ENCODE measurements around the gene CRNKL1.

CRNKL1 gene

DNA sequence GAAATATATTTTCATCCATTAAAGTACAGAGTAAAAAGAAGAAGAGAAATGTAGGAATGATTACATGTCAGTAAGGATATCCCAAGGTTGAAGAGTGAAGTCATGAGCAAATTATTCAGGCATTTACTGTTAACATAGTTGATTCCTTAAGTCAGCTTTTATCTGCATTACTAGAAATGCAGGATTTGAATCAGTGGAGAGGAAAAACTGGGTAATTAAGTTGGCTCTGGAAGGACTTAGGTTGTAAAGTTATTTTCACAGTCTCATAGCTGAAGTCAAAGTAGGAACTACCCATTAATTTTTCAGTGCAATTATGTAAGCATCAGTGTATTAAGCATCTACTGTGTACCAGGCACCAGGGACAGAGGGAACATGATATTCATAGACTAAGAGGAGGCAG lies 27.3 kb downstream of the CRNKL1 start:
- Histone ChIP-seq H3K27me3 (ENCODE audit: control insufficient read depth, insufficient read depth, low read length, poor library complexity, severe bottlenecking) (no peaks in the 10 kb centered on the region), H3K9me3 (ENCODE audit: control insufficient read depth, low read length) (no peaks in the 10 kb centered on the region), H3K4me1 (ENCODE audit: control insufficient read depth, insufficient read depth, low read length) (no peaks in the 10 kb centered on the region), H3K36me3 (ENCODE audit: control insufficient read depth, insufficient read depth, low read length) (peaks cover 3% of the 10 kb centered on the region), H3K4me3 (ENCODE audit: insufficient read depth, low read depth, low read length) (no peak overlapping the region), H3K27ac (ENCODE audit: insufficient read depth, low read depth, low read length, poor library complexity, severe bottlenecking) (no peak overlapping the region)

DNA sequence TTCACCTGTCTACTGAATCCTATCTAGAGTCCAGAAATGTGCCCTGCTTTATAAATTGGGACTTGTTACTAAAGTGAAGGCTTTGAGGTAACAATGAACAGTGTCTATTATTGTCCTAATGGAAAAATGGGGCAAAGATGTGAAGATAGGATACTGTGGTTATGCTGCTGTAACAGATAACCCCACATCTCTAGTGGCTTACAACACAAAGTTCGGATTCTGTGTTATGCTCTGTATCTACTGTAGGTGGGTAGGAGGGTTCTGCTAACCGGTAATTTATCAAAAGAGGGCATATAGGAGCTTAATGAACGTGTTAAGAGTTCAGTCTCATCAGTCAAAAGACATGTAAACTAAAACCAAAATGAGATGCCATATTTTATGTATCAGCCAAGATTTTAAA lies 28.9 kb downstream of the CRNKL1 start:
- no peaks in the 10 kb centered on the region for H3K36me3 ChIP-seq (ENCODE audit: control insufficient read depth, insufficient read depth, low read length)
- no peak overlapping the region for H3K4me3 ChIP-seq (ENCODE audit: insufficient read depth, low read depth, low read length)
- H3K27ac ChIP-seq (ENCODE audit: insufficient read depth, low read depth, low read length, poor library complexity, severe bottlenecking): no peak overlapping the region
- H3K4me1 ChIP-seq (ENCODE audit: control insufficient read depth, insufficient read depth, low read length): peaks cover 1% of the 10 kb centered on the region
- H3K27me3 ChIP-seq (ENCODE audit: control insufficient read depth, insufficient read depth, low read length, poor library complexity, severe bottlenecking): no peaks in the 10 kb centered on the region
- no peaks in the 10 kb centered on the region for H3K9me3 ChIP-seq (ENCODE audit: control insufficient read depth, low read length)
- WGBS, 2 experiments: 92 to 94% methylated on average over 2 to 3 of the region's 3 CpGs

DNA sequence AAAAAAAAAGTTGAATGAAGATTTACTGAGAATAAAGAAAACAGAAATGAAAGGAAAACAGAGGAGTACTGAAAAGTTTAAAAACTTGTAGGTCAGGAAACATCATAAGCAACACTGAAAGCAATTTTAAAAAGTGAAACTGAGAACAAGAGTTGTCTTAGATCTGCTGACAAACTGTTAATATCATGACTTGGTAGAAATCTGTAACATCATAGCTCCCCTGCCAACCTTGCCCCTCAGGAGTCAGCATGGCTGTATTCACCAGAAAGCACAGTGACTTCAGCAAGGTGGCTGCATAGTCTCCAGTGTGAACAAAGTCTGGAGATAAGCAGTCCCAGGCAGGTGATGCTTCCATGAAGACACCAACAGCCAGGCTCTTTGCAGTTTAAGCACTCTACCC lies 29.8 kb downstream of the CRNKL1 start:
- Histone ChIP-seq H3K9me3 (ENCODE audit: control insufficient read depth, low read length) (no peaks in the 10 kb centered on the region), H3K4me3 (ENCODE audit: insufficient read depth, low read depth, low read length) (no peak overlapping the region), H3K4me1 (ENCODE audit: control insufficient read depth, insufficient read depth, low read length) (peaks cover 5% of the 10 kb centered on the region), H3K27ac (ENCODE audit: insufficient read depth, low read depth, low read length, poor library complexity, severe bottlenecking) (no peak overlapping the region), H3K27me3 (ENCODE audit: control insufficient read depth, insufficient read depth, low read length, poor library complexity, severe bottlenecking) (no peaks in the 10 kb centered on the region), H3K36me3 (ENCODE audit: control insufficient read depth, insufficient read depth, low read length) (no peaks in the 10 kb centered on the region)

DNA sequence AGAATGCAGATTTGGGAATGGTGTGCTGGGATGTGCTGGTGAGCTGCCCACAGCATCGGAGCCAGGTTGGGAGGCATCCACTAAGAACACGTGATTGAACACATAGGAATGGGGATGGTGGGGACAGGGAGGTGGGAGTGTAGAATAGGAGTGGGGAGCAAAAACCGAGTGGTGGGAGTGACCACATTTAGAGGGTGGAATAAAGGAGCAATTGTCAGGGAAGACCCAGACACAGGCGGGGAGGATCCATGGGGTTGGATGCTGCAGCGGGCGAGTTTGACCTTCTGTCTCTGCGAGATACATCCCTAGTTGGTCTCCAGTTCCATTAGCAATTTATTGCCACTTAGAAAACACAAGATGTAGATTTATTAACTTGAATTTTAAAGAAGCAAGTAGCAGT lies 30.4 kb downstream of the CRNKL1 start:
- Histone ChIP-seq H3K27me3 (ENCODE audit: control insufficient read depth, insufficient read depth, low read length, poor library complexity, severe bottlenecking) (no peaks in the 10 kb centered on the region), H3K4me1 (ENCODE audit: control insufficient read depth, insufficient read depth, low read length) (peaks cover 5% of the 10 kb centered on the region), H3K36me3 (ENCODE audit: control insufficient read depth, insufficient read depth, low read length) (no peaks in the 10 kb centered on the region), H3K4me3 (ENCODE audit: insufficient read depth, low read depth, low read length) (no peak overlapping the region), H3K27ac (ENCODE audit: insufficient read depth, low read depth, low read length, poor library complexity, severe bottlenecking) (no peak overlapping the region), H3K9me3 (ENCODE audit: control insufficient read depth, low read length) (no peaks in the 10 kb centered on the region)
- 79 to 87% methylated on average over 4 to 7 of the region's 7 CpGs for WGBS, 2 experiments

DNA sequence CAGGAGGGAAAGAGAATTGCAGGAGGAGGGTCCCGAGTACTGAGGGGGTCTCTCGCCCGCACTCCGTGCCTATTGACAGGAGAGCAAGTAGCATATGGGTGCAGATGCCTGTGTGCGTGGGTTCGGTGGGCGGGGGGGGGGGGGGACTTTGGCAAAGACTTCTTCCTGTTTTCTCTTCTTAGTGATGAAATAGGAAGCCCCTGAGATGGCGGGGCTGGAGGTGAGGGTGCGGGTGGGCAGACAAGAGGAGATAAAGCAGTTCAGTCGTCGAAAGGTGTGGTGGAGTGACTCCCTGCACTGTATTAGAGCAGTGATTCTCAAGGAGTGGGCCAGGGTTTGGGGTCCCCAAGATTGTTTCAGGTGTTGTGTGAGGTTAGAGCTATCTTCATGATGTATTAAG lies 31.4 kb downstream of the CRNKL1 start:
- 94 to 97% methylated on average over 11 of the region's 11 CpGs for WGBS, 2 experiments
- Histone ChIP-seq H3K36me3 (ENCODE audit: control insufficient read depth, insufficient read depth, low read length) (no peaks in the 10 kb centered on the region), H3K9me3 (ENCODE audit: control insufficient read depth, low read length) (no peaks in the 10 kb centered on the region)

DNA sequence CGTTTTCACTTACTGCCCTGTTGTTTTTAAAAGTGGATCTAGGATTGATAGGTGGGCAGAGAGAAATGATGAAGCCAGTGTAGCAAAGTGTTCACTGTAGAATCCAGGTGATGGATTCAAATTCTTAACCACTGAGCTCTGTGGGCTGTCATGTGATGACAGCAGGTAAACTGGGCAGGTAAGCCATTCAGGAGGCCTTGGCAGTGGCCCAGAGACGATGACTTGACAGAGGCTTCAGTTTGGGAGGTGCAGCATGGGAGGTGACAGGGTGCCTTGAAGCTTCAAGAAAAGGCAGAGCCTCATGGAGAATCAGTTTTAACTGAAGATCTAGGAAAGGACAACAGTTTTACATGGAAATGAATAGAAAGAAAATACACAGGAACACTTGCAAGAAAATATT lies 33.1 kb downstream of the CRNKL1 start:
- WGBS, 2 experiments: 93 to 97% methylated on average over 2 of the region's 2 CpGs
- H3K4me1 ChIP-seq (ENCODE audit: control insufficient read depth, insufficient read depth, low read length): peaks cover 5% of the 10 kb centered on the region
- no peaks in the 10 kb centered on the region for H3K27me3 ChIP-seq (ENCODE audit: control insufficient read depth, insufficient read depth, low read length, poor library complexity, severe bottlenecking)
- H3K9me3 ChIP-seq (ENCODE audit: control insufficient read depth, low read length): no peaks in the 10 kb centered on the region
- no peak overlapping the region for H3K4me3 ChIP-seq (ENCODE audit: insufficient read depth, low read depth, low read length)
- no peak overlapping the region for H3K27ac ChIP-seq (ENCODE audit: insufficient read depth, low read depth, low read length, poor library complexity, severe bottlenecking)
- no peaks in the 10 kb centered on the region for H3K36me3 ChIP-seq (ENCODE audit: control insufficient read depth, insufficient read depth, low read length)

More for the DNA sequence above, 31.4 kb downstream of the CRNKL1 start:
- Histone ChIP-seq H3K4me3 (ENCODE audit: insufficient read depth, low read depth, low read length) (no peak overlapping the region), H3K4me1 (ENCODE audit: control insufficient read depth, insufficient read depth, low read length) (peaks cover 5% of the 10 kb centered on the region), H3K27me3 (ENCODE audit: control insufficient read depth, insufficient read depth, low read length, poor library complexity, severe bottlenecking) (no peaks in the 10 kb centered on the region), H3K27ac (ENCODE audit: insufficient read depth, low read depth, low read length, poor library complexity, severe bottlenecking) (no peak overlapping the region)

DNA sequence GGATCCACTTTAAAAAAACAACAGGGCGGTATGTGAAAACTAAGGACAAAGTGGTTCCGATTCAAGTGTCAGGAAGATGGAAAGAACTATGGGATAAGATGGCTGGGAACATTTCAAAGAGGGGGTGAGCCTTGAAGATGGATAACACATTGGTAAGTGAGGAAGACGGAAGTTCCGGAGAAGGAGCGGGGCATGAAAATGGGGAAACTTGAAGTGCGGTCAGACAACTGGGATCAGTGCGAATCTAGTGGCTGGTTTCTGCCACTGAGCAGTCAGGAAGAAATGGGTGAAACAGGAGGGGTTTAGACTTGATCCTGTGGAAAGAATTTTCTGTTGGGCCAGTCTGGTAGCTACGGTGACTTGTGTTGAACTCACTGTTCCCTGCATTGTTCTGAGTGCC lies 33.9 kb downstream of the CRNKL1 start:
- H3K27me3 ChIP-seq (ENCODE audit: control insufficient read depth, insufficient read depth, low read length, poor library complexity, severe bottlenecking): no peaks in the 10 kb centered on the region
- H3K9me3 ChIP-seq (ENCODE audit: control insufficient read depth, low read length): no peaks in the 10 kb centered on the region
- no peaks in the 10 kb centered on the region for H3K36me3 ChIP-seq (ENCODE audit: control insufficient read depth, insufficient read depth, low read length)
- 95% methylated on average over 8 of the region's 8 CpGs for WGBS, 2 experiments
- no peak overlapping the region for H3K4me3 ChIP-seq (ENCODE audit: insufficient read depth, low read depth, low read length)
- H3K27ac ChIP-seq (ENCODE audit: insufficient read depth, low read depth, low read length, poor library complexity, severe bottlenecking): no peak overlapping the region
- peaks cover 5% of the 10 kb centered on the region for H3K4me1 ChIP-seq (ENCODE audit: control insufficient read depth, insufficient read depth, low read length)

DNA sequence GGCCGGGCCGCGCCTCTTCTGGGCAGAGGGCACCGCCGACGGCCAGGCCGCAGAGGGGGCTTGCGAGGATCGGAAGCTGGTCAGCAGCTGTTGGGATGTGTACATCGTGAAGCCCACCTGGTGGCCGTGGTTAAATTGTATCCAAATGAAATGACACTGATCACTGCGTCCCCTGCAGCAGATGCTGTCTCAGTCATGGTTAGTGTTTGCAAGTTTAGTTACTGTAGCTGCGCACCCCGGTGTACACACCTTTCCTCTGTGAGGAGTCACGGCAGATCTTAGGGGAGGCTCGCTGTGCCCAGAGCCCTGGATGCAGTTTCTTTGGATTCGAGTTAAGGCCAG lies 34.5 kb downstream of the CRNKL1 start:
- no peaks in the 10 kb centered on the region for H3K9me3 ChIP-seq (ENCODE audit: control insufficient read depth, low read length)
- 8 to 9% methylated on average over 16 to 17 of the region's 17 CpGs for WGBS, 2 experiments
- H3K4me3 ChIP-seq (ENCODE audit: insufficient read depth, low read depth, low read length): peak overlapping the region; percentile 93
- H3K27ac ChIP-seq (ENCODE audit: insufficient read depth, low read depth, low read length, poor library complexity, severe bottlenecking): no peak overlapping the region
- peaks cover 5% of the 10 kb centered on the region for H3K4me1 ChIP-seq (ENCODE audit: control insufficient read depth, insufficient read depth, low read length)
- no peaks in the 10 kb centered on the region for H3K27me3 ChIP-seq (ENCODE audit: control insufficient read depth, insufficient read depth, low read length, poor library complexity, severe bottlenecking)
- no peaks in the 10 kb centered on the region for H3K36me3 ChIP-seq (ENCODE audit: control insufficient read depth, insufficient read depth, low read length)

DNA sequence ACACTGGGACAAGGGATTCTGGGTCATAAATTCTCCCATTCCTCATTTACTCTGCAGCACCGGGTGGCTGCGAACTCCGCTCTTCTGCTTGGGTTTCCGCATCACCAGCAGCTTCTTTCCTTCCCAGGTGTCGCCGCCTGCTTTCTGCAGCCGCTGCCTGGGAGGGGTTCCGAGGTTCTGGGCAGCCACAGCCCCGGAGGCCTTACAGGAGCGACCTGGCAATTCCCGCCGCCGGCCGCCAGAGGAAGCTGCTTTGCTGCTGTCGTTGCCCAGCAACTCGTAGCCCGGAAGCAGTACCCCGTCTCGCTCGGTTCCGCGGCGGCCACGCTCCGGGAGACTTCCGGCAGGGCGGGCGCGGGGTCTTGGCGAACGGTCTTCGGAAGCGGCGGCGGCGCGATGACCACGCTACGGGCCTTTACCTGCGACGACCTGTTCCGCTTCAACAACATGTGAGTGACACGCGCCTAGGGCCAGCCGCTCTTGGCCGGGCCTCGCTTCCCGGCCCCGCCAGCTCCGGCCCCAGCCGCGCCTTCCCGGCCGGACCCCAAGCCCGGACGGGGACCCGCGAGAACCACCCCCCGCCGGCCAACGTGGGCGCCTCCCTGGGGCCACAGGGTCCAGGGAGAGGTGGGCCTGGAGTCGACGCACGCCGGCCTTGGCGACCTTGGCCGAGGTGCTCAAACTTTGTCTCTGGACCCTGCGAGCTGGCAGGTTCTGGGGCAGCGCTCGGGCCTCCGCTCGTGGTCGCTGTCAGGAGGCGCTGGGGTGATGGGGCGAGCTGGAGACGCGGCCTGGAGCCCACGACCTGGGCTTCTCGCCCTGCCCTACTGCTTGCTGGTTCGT lies 35.0 kb downstream of the CRNKL1 start, which contains the start of gene NAA20:
TSS of gene NAA20 (plus strand) at position 362 of the 843 bp plus-strand sequence. CDS start at position 397, 35 bp downstream.
- Histone ChIP-seq H3K27me3 (ENCODE audit: control insufficient read depth, insufficient read depth, low read length, poor library complexity, severe bottlenecking) (no peaks in the 10 kb centered on the region), H3K27ac (ENCODE audit: insufficient read depth, low read depth, low read length, poor library complexity, severe bottlenecking) (no peak within 1 kb of the TSS), H3K36me3 (ENCODE audit: control insufficient read depth, insufficient read depth, low read length) (no peaks in the 10 kb centered on the region), H3K9me3 (ENCODE audit: control insufficient read depth, low read length) (no peaks in the 10 kb centered on the region), H3K4me1 (ENCODE audit: control insufficient read depth, insufficient read depth, low read length) (peaks cover 5% of the 10 kb centered on the region), H3K4me3 (ENCODE audit: insufficient read depth, low read depth, low read length) (peak within 1 kb of the TSS; percentile 93)
- 1% methylated on average over 81 of the region's 81 CpGs for WGBS, 2 experiments

DNA sequence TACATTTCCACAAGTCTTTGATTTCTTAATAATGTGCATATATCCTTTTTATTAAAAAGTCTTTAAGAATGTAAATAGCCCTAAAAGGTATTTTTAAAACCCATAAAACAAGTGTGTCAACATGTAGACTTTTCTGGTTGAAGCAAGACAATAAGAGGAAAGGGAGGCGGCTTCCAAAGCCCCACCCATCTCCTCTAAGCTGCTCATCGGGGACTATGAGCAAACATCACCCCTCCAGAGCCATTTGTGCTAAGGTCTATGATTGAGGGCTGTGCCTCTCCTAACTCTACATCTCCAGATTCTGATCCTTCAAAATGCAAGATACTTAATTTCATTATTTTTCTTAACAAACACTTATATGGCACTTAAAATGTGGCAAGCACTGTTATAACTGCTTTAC lies 37.6 kb downstream of the CRNKL1 start:
- WGBS, 2 experiments: 67 to 70% methylated on average over 2 of the region's 2 CpGs
- Histone ChIP-seq H3K4me3 (ENCODE audit: insufficient read depth, low read depth, low read length) (no peak overlapping the region), H3K4me1 (ENCODE audit: control insufficient read depth, insufficient read depth, low read length) (peaks cover 5% of the 10 kb centered on the region), H3K27me3 (ENCODE audit: control insufficient read depth, insufficient read depth, low read length, poor library complexity, severe bottlenecking) (no peaks in the 10 kb centered on the region), H3K9me3 (ENCODE audit: control insufficient read depth, low read length) (no peaks in the 10 kb centered on the region), H3K27ac (ENCODE audit: insufficient read depth, low read depth, low read length, poor library complexity, severe bottlenecking) (no peak overlapping the region), H3K36me3 (ENCODE audit: control insufficient read depth, insufficient read depth, low read length) (no peaks in the 10 kb centered on the region)

Measured in ectodermal cell (in vitro differentiated cells).